Upper lobe of left lung (tissue), 6 donors: ENCODE data around the gene SLC9A6. TPM values are rescaled to one million over a fixed set of nuclear protein-coding genes. Genes with fewer than 3 reads are reported as not detected.

ENCODE experiments used
- ATAC-seq, 2 donors: fragments of 200-7000 bp; cut with Tn5 transposase; one replicate each; pipeline ENCODE4 v1.9.1; 2022; ENCODE audit warnings: mild to moderate bottlenecking in 2 of 2, moderate library complexity in 2 of 2; ENCODE audit not compliant: low FRiP score in 2 of 2
- DNase-seq, 2 donors: peaks; one replicate each; pipeline ENCODE4 v3.0.0-alpha.2; 2019 to 2020
- H3K27ac ChIP-seq, 4 donors: fragments of 200-600 bp; sonication (generic); one replicate each; pipeline ENCODE4 v1.5.1; 2016 to 2019
- H3K27me3 ChIP-seq, 4 donors: fragments of 200-600 bp; sonication (generic); one replicate each; pipeline ENCODE4 v1.5.1; 2017 to 2019
- H3K36me3 ChIP-seq, 4 donors: fragments of 200-600 bp; sonication (generic); one replicate each; pipeline ENCODE4 v1.5.1; 2016 to 2019
- H3K4me1 ChIP-seq, 4 donors: fragments of 200-600 bp; sonication (generic); one replicate each; pipeline ENCODE4 v1.5.1; 2018 to 2019
- H3K4me3 ChIP-seq, 4 donors: fragments of 200-600 bp; sonication (generic); one replicate each; pipeline ENCODE4 v1.5.1; 2017 to 2019; ENCODE audit warnings: mild to moderate bottlenecking in 2 of 4, moderate library complexity in 1 of 4
- H3K9me3 ChIP-seq, 4 donors: fragments of 200-600 bp; sonication (generic); one replicate each; pipeline ENCODE4 v1.5.1; 2018 to 2019
- EP300 ChIP-seq, 4 donors: sonication (generic); formaldehyde crosslinking; IDR thresholded peaks; one replicate each; pipeline ENCODE4 v1.5.1; 2017; ENCODE audit warnings: antibody characterized with exemption in 4 of 4, control low read depth in 2 of 4
- POLR2A ChIP-seq, 4 donors: fragments of 450-650 bp; IDR thresholded peaks; one replicate each; pipeline ENCODE4 v1.5.1; 2016 to 2017; ENCODE audit warnings: antibody characterized with exemption in 4 of 4, mild to moderate bottlenecking in 2 of 4
- POLR2AphosphoS5 ChIP-seq, 2 donors: sonication (generic); formaldehyde crosslinking; IDR thresholded peaks; one replicate each; pipeline ENCODE4 v1.5.1; 2017; ENCODE audit warnings: antibody characterized with exemption in 2 of 2
- WGBS, 2 donors: methylation state at CpG; one replicate each; pipeline ENCODE4 v1.1.5; 2017 to 2018; 5-methylcytosine and 5-hydroxymethylcytosine counted together
- total RNA-seq, 6 donors: library from RNA; depleted of rRNA in 4 of 6; stranded (reverse); fragments of >200 nt in 4 of 6; gene quantifications; one replicate each; pipeline versions ENCODE4 v1.1.0 to v1.2.1, GENCODE V29; 2016 to 2021
- TF ChIP-seq, protein P1 (sequence below), 6 experiments: fragments of 450-650 bp in 4 of 6; fragments of 200-600 bp in 2 of 6; sonication (generic) in 2 of 6; IDR thresholded peaks; one replicate each; pipeline ENCODE4 v1.5.1; 2016 to 2019; ENCODE audit warnings: antibody characterized with exemption in 6 of 6
- donor health status: DM: no; HTN: no; CAD: no; lungs with moderate emphysema.
- donor health status: DM: no; HTN: yes; CAD: no; lungs with severe emphysema.

Gene SLC9A6
- total RNA-seq, 6 donors from 2014 or later, result 4.7 to 16.9 (median 11.5) TPM

DNA sequence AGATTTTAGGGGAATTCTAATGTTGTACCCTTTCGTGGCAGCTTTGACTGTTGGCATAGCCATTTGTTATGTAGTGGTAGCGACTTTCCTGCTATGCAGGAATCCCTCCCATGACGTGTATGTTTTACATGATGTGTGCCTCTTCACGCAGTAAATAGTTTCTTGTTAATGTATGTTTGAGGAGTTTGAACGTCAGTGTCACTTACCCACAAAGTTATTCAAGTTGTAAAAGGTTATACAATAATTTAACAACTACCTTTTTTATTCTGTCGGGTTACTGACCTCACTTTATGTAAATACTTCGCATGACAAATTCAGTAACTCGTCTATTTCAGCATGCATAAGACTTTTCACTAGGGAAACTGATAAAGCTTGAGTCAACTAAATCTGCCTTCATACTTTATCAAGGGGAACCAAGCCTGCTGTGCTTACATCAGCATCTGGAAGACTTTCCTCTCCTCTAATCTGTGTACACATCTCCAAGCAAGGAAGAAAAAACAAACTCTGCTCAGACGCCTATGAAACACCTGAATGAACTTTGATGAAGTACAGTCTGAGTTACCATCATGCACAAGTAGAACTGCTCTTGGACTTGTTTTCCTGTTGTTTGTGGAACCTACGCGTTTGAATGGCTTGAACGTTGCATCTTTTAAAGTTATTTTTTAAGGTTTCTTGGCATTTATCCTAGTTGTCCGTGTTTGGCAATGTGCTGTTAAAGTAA lies 61.2 kb downstream of the SLC9A6 start:
- no peaks in the 10 kb centered on the region for H3K27me3 ChIP-seq
- DNase-seq (no peak), ATAC-seq (no peak)
- TF ChIP-seq, protein P1, sequence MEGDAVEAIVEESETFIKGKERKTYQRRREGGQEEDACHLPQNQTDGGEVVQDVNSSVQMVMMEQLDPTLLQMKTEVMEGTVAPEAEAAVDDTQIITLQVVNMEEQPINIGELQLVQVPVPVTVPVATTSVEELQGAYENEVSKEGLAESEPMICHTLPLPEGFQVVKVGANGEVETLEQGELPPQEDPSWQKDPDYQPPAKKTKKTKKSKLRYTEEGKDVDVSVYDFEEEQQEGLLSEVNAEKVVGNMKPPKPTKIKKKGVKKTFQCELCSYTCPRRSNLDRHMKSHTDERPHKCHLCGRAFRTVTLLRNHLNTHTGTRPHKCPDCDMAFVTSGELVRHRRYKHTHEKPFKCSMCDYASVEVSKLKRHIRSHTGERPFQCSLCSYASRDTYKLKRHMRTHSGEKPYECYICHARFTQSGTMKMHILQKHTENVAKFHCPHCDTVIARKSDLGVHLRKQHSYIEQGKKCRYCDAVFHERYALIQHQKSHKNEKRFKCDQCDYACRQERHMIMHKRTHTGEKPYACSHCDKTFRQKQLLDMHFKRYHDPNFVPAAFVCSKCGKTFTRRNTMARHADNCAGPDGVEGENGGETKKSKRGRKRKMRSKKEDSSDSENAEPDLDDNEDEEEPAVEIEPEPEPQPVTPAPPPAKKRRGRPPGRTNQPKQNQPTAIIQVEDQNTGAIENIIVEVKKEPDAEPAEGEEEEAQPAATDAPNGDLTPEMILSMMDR (IDR thresholded peaks at IDR 0.05), result no peak
- TF ChIP-seq POLR2A (IDR thresholded peaks at IDR 0.05) (no peak), EP300 (IDR thresholded peaks at IDR 0.05) (no peak), POLR2AphosphoS5 (IDR thresholded peaks at IDR 0.05) (no peak)
- H3K4me1 ChIP-seq, result no peaks in the 10 kb centered on the region
- 68 to 72% methylated on average over 13 of the region's 13 CpGs for WGBS, 2 donors
- no peak overlapping the region for H3K27ac ChIP-seq
- peaks cover 0 to 3% (median 0%) of the 10 kb centered on the region in 4 donors for H3K36me3 ChIP-seq
- no peaks in the 10 kb centered on the region for H3K9me3 ChIP-seq
- no peak overlapping the region for H3K4me3 ChIP-seq

DNA sequence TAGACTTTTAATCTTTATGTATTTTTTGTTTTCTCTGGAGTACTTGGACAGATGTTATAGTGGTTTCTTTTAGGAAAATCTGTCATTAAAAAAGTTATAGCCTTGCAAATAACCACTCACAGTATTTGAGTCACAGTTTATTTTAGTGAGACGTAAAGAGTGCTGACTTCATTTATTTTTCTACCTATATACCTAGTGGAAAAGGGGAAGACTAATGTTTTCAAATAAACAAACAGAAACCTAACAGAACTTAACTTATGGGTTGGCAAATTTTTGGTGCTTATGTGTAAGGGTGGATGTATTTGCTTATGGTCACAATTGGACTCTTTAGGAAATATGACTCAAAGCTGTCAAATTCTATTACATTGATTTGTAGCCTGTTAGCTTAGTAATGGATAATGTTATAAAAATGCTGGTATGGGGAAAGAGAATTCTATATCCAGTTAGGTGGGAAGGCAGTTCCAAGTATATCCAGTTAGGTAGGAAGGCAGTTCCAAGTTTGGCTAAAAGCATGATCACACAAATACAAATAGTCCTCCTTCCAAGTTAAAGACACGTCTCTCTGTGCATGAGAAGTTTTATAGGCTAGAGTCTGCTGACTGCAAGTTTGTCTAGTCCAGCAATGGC lies 61.9 kb downstream of the SLC9A6 start:
- H3K4me3 ChIP-seq, result no peak overlapping the region
- H3K4me1 ChIP-seq, result no peaks in the 10 kb centered on the region
- peaks cover 0 to 3% (median 0%) of the 10 kb centered on the region in 4 donors for H3K36me3 ChIP-seq
- TF ChIP-seq, protein P1 (IDR thresholded peaks at IDR 0.05), result no peak
- TF ChIP-seq POLR2A (IDR thresholded peaks at IDR 0.05) (no peak), POLR2AphosphoS5 (IDR thresholded peaks at IDR 0.05) (no peak), EP300 (IDR thresholded peaks at IDR 0.05) (no peak)
- H3K27me3 ChIP-seq, result no peaks in the 10 kb centered on the region
- WGBS, 2 donors, result 65 to 76% methylated on average over 2 of the region's 2 CpGs
- DNase-seq (no peak), ATAC-seq (no peak)
- no peak overlapping the region for H3K27ac ChIP-seq
- no peaks in the 10 kb centered on the region for H3K9me3 ChIP-seq

DNA sequence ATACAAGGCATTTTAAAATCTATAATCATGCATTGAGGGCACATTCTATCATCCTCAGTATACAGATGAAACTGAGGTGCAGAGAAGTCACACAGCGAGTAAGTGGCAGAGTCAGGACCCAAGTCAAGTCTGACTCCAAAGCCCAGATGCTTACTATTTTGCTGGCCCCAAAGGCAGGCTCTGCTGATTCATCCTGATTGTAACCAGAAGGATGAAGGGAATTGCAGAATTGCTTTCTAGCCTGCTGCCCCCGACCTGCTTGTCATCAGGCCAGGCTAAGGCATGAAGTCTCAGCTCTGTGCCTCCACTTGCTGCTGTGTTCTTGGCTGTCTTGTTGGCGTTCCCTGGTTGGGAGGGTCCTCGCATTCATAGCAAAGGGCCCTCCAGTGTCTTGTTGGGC lies 62.7 kb downstream of the SLC9A6 start:
- DNase-seq (no peak), ATAC-seq (no peak)
- 69 to 100% methylated on average over 1 to 4 of the region's 4 CpGs for WGBS, 2 donors
- no peak overlapping the region for H3K27ac ChIP-seq
- no peaks in the 10 kb centered on the region for H3K9me3 ChIP-seq
- peaks cover 0 to 3% (median 0%) of the 10 kb centered on the region in 4 donors for H3K36me3 ChIP-seq
- no peak overlapping the region for H3K4me3 ChIP-seq
- H3K4me1 ChIP-seq, result no peaks in the 10 kb centered on the region
- no peaks in the 10 kb centered on the region for H3K27me3 ChIP-seq
- TF ChIP-seq POLR2AphosphoS5 (IDR thresholded peaks at IDR 0.05), result no peak
- no peak for TF ChIP-seq EP300 (IDR thresholded peaks at IDR 0.05)
- no peak for TF ChIP-seq POLR2A (IDR thresholded peaks at IDR 0.05)
- TF ChIP-seq, protein P1 (IDR thresholded peaks at IDR 0.05), result no peak

GRCh38 chrX:136048446-136048845 lies 63.2 kb downstream of the SLC9A6 start:
- WGBS, 2 donors, result 72 to 78% methylated on average over 1 of the region's 1 CpG
- DNase-seq, result no peak
- no peaks in the 10 kb centered on the region for H3K27me3 ChIP-seq
- H3K4me1 ChIP-seq, result no peaks in the 10 kb centered on the region
- H3K4me3 ChIP-seq, result no peak overlapping the region
- peaks cover 0 to 3% (median 0%) of the 10 kb centered on the region in 4 donors for H3K36me3 ChIP-seq
- no peak for TF ChIP-seq POLR2AphosphoS5 (IDR thresholded peaks at IDR 0.05)
- TF ChIP-seq, protein P1 (IDR thresholded peaks at IDR 0.05), result no peak
- no peak for TF ChIP-seq EP300 (IDR thresholded peaks at IDR 0.05)
- TF ChIP-seq POLR2A (IDR thresholded peaks at IDR 0.05), result no peak
- no peaks in the 10 kb centered on the region for H3K9me3 ChIP-seq
- no peak overlapping the region for H3K27ac ChIP-seq
- ATAC-seq, result no peak
